H9 (cell line): ENCODE measurements around the gene ARL16. TPM values are rescaled to one million over a fixed set of nuclear protein-coding genes. Genes with fewer than 3 reads are reported as not detected.

ENCODE experiments used
- DNase-seq: peaks from one replicate; pipeline ENCODE4 v3.0.0-alpha.2; 2017
- H2AFZ ChIP-seq: one replicate; pipeline ENCODE4 v1.6.1; 2013; ENCODE audit warnings: mild to moderate bottlenecking, low read length, control low read depth, moderate library complexity
- H2AK5ac ChIP-seq: 2 replicates; pipeline ENCODE4 v1.6.1; 2013; ENCODE audit warnings: low read length, control low read depth, mixed read lengths; ENCODE audit not compliant: insufficient read length
- H2BK120ac ChIP-seq: one replicate; pipeline ENCODE4 v1.6.1; 2013; ENCODE audit warnings: low read depth, mild to moderate bottlenecking, low read length, control low read depth, inconsistent platforms; ENCODE audit not compliant: poor library complexity, severe bottlenecking
- H2BK12ac ChIP-seq: 2 replicates; pipeline ENCODE4 v1.6.1; 2013; ENCODE audit warnings: low read length, control low read depth, mixed read lengths, low read depth; ENCODE audit not compliant: insufficient read length
- H2BK15ac ChIP-seq: 2 replicates; pipeline ENCODE4 v1.6.1; 2013; ENCODE audit warnings: low read depth, low read length, control low read depth
- H2BK20ac ChIP-seq: one replicate; pipeline ENCODE4 v1.6.1; 2013; ENCODE audit warnings: low read depth, mild to moderate bottlenecking, low read length, control low read depth, inconsistent platforms; ENCODE audit not compliant: poor library complexity, severe bottlenecking
- H2BK5ac ChIP-seq: 2 replicates; pipeline ENCODE4 v1.6.1; 2013; ENCODE audit warnings: low read length, control low read depth, mixed read lengths; ENCODE audit not compliant: insufficient read length
- H3K14ac ChIP-seq: 2 replicates; pipeline ENCODE4 v1.6.1; 2013; ENCODE audit warnings: low read length, control low read depth; ENCODE audit not compliant: insufficient read depth
- H3K18ac ChIP-seq: 2 replicates; pipeline ENCODE4 v1.6.1; 2013; ENCODE audit warnings: low read depth, mild to moderate bottlenecking, mixed read lengths, low read length, control low read depth; ENCODE audit not compliant: insufficient read length
- H3K23ac ChIP-seq: 2 replicates; pipeline ENCODE4 v1.6.1; 2013; ENCODE audit warnings: low read length, control low read depth, mixed read lengths, low read depth; ENCODE audit not compliant: insufficient read length
- H3K23me2 ChIP-seq: 2 replicates; pipeline ENCODE4 v1.6.1; 2013; ENCODE audit warnings: low read depth, mild to moderate bottlenecking, mixed read lengths, low read length, control low read depth; ENCODE audit not compliant: insufficient read length, poor library complexity, severe bottlenecking
- H3K27ac ChIP-seq: 2 replicates; pipeline ENCODE4 v1.5.1; 2013; ENCODE audit warnings: low read length, control low read depth, mixed read lengths, low read depth; ENCODE audit not compliant: insufficient read length
- H3K27me3 ChIP-seq: 2 replicates; pipeline ENCODE4 v1.6.1; 2013; ENCODE audit warnings: low read length, control low read depth, inconsistent platforms; ENCODE audit not compliant: insufficient read depth
- H3K4ac ChIP-seq: 2 replicates; pipeline ENCODE4 v1.6.1; 2013; ENCODE audit warnings: low read depth, mild to moderate bottlenecking, control low read depth, inconsistent platforms, low read length, moderate library complexity
- H3K4me1 ChIP-seq: 2 replicates; pipeline ENCODE4 v1.6.1; 2013; ENCODE audit warnings: low read length, control low read depth, inconsistent platforms; ENCODE audit not compliant: insufficient read depth
- H3K4me2 ChIP-seq: 2 replicates; pipeline ENCODE4 v1.6.1; 2013; ENCODE audit warnings: low read length, control low read depth, mixed read lengths; ENCODE audit not compliant: insufficient read length, insufficient read depth
- H3K56ac ChIP-seq: 2 replicates; pipeline ENCODE4 v1.6.1; 2013; ENCODE audit warnings: low read depth, mild to moderate bottlenecking, mixed read lengths, low read length, control low read depth; ENCODE audit not compliant: insufficient read length
- H3K79me1 ChIP-seq: 2 replicates; pipeline ENCODE4 v1.6.1; 2013; ENCODE audit warnings: low read depth, mild to moderate bottlenecking, moderate library complexity, low read length, control low read depth, inconsistent platforms; ENCODE audit not compliant: insufficient read depth, poor library complexity, severe bottlenecking
- H3K79me2 ChIP-seq: 2 replicates; pipeline ENCODE4 v1.6.1; 2013; ENCODE audit warnings: low read length, control low read depth, inconsistent platforms; ENCODE audit not compliant: insufficient read depth
- H3K9ac ChIP-seq: 2 replicates; pipeline ENCODE4 v1.6.1; 2013; ENCODE audit warnings: low read length, control low read depth, mixed read lengths; ENCODE audit not compliant: insufficient read length; ENCODE audit errors: extremely low read depth
- H3K9me3 ChIP-seq: one replicate; pipeline ENCODE4 v1.6.1; 2013; ENCODE audit warnings: low read depth, low read length, inconsistent platforms; ENCODE audit not compliant: control insufficient read depth
- H3T11ph ChIP-seq: one replicate; pipeline ENCODE4 v1.6.1; 2013; ENCODE audit warnings: mild to moderate bottlenecking, low read length, control low read depth, inconsistent platforms
- H4K20me1 ChIP-seq: one replicate; pipeline ENCODE4 v1.6.1; 2013; ENCODE audit not compliant: control insufficient read depth, insufficient read length, insufficient read depth
- H4K5ac ChIP-seq: 2 replicates; pipeline ENCODE4 v1.6.1; 2013; ENCODE audit warnings: low read depth, mild to moderate bottlenecking, mixed read lengths, low read length, control low read depth; ENCODE audit not compliant: insufficient read length
- H4K8ac ChIP-seq: replicated peaks from 2 replicates; pipeline ENCODE4 v1.6.1; 2013; ENCODE audit warnings: low read length, control low read depth, mixed read lengths, low read depth; ENCODE audit not compliant: insufficient read length
- H4K91ac ChIP-seq: 2 replicates; pipeline ENCODE4 v1.6.1; 2013; ENCODE audit warnings: low read depth, mild to moderate bottlenecking, moderate library complexity, mixed read lengths, low read length, control low read depth; ENCODE audit not compliant: insufficient read length
- H3K27ac Mint-ChIP-seq, 3 experiments: 2 replicates in 2 of 3; 3 replicates in 1 of 3; pipeline ENCODE4 v1.8.0; 2020 to 2021; ENCODE audit warnings: mixed read lengths in 3 of 3, mild to moderate bottlenecking in 1 of 3, moderate library complexity in 1 of 3
- H3K27me3 Mint-ChIP-seq: 2 replicates; pipeline ENCODE4 v1.8.0; 2021; ENCODE audit warnings: low read depth, mild to moderate bottlenecking, moderate library complexity, mixed read lengths
- H3K36me3 Mint-ChIP-seq, 3 experiments: 2 replicates in 2 of 3; 3 replicates in 1 of 3; pipeline ENCODE4 v1.8.0; 2020 to 2021; ENCODE audit warnings: low read depth in 3 of 3, mixed read lengths in 3 of 3; ENCODE audit not compliant: insufficient read depth in 1 of 3
- H3K4me1 Mint-ChIP-seq, 2 experiments: 2 replicates each; pipeline ENCODE4 v1.8.0; 2020; ENCODE audit warnings: mixed read lengths in 2 of 2
- H3K4me3 Mint-ChIP-seq, 2 experiments: 2 replicates in 1 of 2; 3 replicates in 1 of 2; pipeline ENCODE4 v1.8.0; 2020 to 2021; ENCODE audit warnings: mild to moderate bottlenecking in 2 of 2, mixed read lengths in 2 of 2, moderate library complexity in 1 of 2
- H3K9me3 Mint-ChIP-seq, 2 experiments: 2 replicates in 1 of 2; 3 replicates in 1 of 2; pipeline ENCODE4 v1.8.0; 2020; ENCODE audit warnings: mild to moderate bottlenecking in 2 of 2, mixed read lengths in 2 of 2, moderate library complexity in 1 of 2
- CTCF ChIP-seq: fragments of 200-600 bp; sonication (generic); conservative IDR thresholded peaks from 3 replicates; pipeline ENCODE4 v1.8.0; 2021; ENCODE audit warnings: antibody characterized with exemption, mild to moderate bottlenecking
- WGBS: extraction: QIAGEN DNeasy Blood & Tissue Kit; methylation state at CpG from one replicate; pipeline ENCODE4 v1.1.7; 2013; ENCODE audit warnings: missing lambda C conversion rate, low lambda C conversion rate, mixed read lengths; ENCODE audit not compliant: insufficient read length; ENCODE audit errors: extremely low coverage; 5-methylcytosine and 5-hydroxymethylcytosine counted together
- total RNA-seq: library from RNA; stranded (reverse); gene quantifications from 2 replicates; pipeline ENCODE4 v1.2.1, GENCODE V29; 2021

The ARL16 gene
- total RNA-seq, 1 experiment from 2014 or later, result 58.6 TPM

GRCh38 chr17:81707725-81708646 lies 24.4 kb upstream of the ARL16 start:
- WGBS, result no CpG with 5 or more reads among the region's 25 CpGs
- Mint-ChIP-seq H3K27me3 (no peaks in the 10 kb centered on the region), H3K9me3 (no peaks in the 10 kb centered on the region; a peak in 1 of 5 replicates), H3K4me3 (no peak overlapping the region), H3K27ac (no peak overlapping the region), H3K4me1 (peaks cover 19 to 26% of the 10 kb centered on the region in 2 experiments), H3K36me3 (peaks cover 26 to 50% (median 31%) of the 10 kb centered on the region in 3 experiments)
- Histone ChIP-seq H3K79me2 (peaks cover 8% of the 10 kb centered on the region; the same call in 1 of the 2 replicates), H3K9me3 (no peaks in the 10 kb centered on the region), H3K79me1 (peaks cover 5% of the 10 kb centered on the region), H4K8ac (no peak overlapping the region), H3K18ac (no peak overlapping the region), H2BK20ac (no peak overlapping the region), H3K9ac (no peak overlapping the region), H4K91ac (no peak overlapping the region), H2BK120ac (no peak overlapping the region), H2BK5ac (no peak overlapping the region), H3K23ac (no peak overlapping the region), H2AFZ (no peak overlapping the region), H3K4me1 (peaks cover 4% of the 10 kb centered on the region; the same call in 1 of the 2 replicates), H3K23me2 (peaks cover 28% of the 10 kb centered on the region), H3K4ac (no peak overlapping the region), H2BK12ac (no peak overlapping the region), H3K14ac (no peak overlapping the region), H3K27ac (no peak overlapping the region), H2BK15ac (no peak overlapping the region), H3K56ac (no peak overlapping the region), H2AK5ac (no peak overlapping the region), H3K4me2 (no peak overlapping the region), H4K20me1 (no peaks in the 10 kb centered on the region), H3T11ph (no peak overlapping the region), H4K5ac (no peak overlapping the region), H3K27me3 (no peaks in the 10 kb centered on the region)
- DNase-seq, result no peak
- TF ChIP-seq CTCF, result no peak
